HuH-7 (cell line): ENCODE measurements around the gene PTPRM.

Experiments used
- DNase-seq: peaks from one replicate; pipeline ENCODE4 v3.0.0; 2011; ENCODE audit warnings: low spot score

Gene PTPRM

DNA sequence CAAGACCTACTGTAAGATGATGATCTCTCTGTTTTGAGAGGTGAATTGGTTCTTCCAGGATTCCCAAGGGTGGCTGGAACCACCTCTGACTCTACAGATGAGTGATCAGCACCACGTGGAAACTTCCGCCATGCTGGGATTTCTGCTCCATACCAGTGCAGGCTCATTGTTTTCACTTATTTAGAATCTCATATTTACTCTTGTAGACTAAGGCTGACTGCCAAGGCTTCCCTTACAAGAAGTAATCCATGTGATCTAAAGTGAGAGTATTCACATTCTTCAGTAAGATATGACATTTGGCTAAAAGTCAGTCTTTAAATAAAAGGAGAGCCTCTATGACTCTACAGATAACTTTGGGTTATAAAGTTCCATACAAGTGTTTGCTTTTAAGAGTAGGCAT lies 719.2 kb downstream of the PTPRM start:
- DNase-seq, result no peak

DNA sequence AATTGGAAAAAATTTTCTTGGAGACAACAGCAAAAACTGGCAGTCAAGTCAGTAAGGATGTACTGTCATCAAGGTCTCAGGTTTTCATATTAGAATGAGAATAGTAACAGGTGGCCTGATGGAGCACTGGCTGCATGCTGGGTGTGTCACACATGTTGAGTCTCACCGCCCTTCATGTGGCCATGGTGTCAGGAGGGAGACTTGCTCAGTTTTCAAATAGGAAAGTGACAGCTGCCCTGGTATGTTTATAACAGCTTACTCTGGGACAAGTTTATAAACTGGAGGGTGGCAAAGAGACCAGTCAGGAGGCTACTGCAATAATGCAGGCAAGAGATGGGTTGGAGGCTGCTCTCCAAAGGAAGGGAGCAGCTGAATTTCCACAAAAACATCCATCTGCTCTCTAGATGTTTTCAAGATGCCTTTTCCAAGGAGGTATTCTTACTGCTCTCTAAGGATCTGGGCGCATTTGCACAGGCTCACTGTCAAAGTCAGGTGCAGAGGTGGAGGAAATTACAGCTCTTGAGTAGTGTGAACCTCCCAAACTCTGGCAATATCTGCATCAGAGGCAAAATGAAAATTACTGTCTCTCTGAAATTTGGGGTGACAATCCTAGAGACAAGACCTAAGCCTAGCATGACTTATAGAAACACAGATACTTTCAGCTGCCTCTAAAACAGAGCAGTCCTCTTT lies 720.2 kb downstream of the PTPRM start:
- no peak for DNase-seq

DNA sequence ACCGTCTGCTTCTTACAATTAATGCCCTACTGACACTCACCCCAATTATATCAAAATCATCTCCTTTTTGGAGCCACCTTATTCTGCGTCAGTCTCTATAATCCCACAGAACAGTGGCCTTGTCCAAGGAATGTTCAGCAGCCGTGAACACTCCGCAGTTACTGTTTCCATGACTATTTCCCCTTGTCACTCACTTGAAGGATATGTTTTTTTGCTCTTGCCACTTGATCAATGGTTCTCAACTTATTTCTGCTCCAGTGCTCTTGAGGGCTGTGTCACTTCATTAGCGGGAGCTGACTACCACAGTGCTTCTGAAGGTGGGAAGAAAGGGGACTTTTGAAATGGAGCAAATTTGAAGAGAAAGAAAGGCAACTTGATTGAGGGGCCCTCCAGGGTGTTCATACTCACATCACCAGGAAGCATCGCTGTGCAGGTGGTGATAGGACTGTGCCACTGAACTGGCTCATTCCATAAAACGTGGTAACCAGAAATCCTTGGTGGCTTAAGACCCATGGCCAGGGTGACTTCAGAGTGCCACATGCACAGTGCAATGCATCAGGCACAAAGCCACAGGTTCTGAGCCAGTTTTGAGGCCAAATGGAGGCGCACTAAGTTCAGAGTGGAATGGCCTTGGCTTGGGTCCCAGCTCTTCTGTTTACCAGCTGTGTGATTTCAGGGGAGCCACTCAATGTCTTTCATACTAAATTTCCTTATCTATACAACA lies 721.5 kb downstream of the PTPRM start:
- no peak for DNase-seq

DNA sequence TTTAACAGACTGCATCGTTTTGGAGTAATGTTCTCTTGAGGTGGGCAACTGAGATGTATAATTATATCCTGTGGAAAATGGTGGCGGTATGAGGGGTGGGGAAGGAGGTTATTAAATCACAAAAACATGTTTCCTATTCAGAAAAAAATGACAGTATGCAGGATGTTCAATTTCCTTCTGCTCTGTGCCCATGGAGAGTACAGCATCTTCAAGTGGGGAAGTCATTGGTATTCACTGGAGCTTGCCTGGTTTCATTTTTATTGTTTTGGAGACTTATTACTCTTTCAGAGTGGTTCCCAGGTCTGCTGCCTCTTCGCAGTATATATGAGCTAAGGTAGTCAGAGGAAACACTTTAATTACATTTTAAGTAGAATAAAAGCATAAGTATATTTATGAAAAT lies 723.3 kb downstream of the PTPRM start:
- DNase-seq, result no peak

DNA sequence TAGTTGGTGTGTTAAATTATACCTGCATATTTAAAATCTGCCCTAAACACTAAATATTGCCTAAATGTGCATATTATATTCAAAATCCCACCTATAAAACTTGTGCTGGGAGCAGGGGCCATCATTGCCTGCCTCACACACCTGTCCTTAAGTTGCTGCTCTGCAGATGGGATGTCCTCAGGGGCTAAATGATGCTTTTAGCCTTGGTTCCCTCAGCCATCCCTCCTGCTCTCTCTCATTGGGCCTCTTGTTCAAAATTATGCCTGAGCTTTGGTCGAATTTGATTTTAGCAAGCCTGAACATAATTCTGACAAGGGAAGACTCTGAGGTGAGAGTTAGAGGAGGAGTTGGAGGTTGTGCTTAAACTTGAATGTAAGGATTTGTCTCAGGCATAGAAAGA lies 723.8 kb downstream of the PTPRM start:
- DNase-seq, result no peak

DNA sequence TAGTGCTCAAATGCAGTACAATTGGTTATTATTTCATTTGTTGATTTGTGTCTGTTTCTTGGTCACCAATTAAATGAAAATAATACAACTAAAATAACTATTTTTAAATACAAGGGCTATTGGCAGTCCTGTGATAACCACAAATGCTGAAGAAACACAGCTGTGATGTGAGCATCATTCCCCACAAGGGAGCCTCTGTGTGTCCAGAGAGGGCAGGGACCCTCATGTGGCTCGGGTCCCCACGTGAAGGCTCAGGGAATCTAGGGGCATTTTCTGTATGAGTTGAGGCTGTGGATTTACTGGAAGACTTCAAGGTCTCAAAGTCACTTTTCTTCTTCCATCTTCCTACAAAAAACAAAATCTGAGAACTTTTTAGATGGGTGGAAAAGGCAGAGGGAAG lies 726.1 kb downstream of the PTPRM start:
- no peak for DNase-seq

DNA sequence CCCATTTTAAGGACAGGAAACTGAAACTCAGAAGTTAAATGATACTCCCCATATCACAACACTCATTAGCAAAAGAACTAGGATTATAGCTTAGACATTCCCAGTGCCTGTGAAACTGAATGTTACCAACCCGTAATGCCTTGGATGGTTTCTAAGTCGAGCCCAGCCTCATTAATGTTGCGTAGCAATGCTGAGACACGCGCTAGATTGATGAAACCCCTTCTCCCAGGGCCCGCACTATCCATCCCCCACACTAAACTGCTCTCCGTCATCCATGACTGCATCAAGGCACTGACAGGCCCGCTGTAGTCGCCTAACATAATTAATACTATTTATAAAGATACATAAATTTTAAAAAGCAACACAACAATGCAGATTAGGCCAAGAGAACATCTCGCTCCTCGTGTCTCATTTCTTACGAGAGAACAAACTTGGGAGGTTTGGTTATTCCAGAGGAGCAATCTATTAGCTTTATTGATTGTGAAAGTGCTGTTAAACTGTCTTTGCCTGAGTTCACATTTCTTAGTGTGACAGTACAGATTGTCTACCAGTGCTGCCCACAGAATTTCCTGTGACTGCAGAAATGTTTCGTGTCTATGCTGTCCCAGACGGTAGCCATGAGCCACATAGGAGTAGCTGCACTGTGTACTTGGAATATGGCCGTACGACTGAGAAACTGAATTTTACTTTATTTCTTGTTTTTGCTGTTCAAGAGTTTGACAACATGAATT lies 729.9 kb downstream of the PTPRM start:
- DNase-seq, result no peak

DNA sequence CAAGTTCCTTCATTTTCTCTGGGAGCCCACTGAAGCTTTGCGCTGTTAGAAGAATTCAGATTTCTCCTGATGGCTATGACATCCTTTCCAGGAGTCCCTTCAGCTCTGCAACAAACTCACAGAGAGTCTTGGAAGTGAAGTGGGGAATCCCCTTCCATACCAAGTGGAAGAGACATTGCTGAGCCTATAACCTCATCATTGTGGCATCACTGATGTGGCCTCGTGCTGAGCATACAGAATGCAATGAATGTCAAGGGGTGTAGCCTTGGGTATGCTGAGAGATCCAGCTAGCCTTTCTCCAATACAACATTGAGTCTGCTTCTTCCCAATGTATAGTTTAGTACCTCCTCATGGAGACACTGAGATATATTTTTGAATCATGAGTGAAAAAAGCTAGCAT lies 731.1 kb downstream of the PTPRM start:
- no peak for DNase-seq

DNA sequence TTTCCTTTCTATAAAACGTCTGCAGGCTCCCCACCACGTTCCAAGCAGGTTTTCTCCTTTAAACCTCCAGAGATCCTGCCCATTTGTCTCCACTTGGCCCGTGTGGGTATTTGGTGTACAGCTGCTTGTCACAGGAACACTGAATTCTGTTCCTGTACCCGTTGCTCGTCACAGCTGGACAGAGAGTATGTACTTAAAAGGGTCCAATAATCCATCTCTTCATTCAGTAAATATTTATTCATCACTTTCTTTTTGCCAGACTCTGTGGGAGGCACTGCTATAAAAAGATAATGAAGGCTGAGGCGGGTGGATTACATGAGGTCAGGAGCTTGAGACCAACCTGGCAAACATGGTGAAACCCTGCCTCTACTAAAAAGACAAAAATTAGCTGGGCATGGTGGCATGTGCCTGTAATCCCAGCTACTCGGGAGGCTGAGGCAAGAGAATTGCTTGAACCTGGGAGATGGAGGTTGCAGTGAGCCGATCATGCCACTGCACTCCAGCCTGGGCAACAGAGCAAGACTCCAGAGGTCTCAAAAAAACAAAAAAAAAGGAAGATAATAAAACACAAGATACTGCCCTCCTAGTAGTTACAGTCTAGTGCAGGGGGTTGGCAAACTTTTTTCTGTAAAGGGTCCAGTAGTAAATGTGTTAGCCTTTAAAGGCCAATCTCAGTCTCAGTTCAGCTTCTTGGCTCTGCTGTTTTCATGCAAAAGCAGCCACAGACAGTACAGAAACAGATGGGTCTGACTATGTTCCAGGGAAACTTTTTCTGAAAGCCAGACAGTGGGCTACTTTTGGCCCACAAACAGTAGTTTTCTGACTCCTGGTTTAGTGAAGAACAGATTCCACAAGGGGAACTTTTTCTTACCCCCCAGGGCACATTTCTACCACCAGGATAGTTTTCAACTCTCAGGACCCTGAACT lies 732.2 kb downstream of the PTPRM start:
- no peak for DNase-seq

DNA sequence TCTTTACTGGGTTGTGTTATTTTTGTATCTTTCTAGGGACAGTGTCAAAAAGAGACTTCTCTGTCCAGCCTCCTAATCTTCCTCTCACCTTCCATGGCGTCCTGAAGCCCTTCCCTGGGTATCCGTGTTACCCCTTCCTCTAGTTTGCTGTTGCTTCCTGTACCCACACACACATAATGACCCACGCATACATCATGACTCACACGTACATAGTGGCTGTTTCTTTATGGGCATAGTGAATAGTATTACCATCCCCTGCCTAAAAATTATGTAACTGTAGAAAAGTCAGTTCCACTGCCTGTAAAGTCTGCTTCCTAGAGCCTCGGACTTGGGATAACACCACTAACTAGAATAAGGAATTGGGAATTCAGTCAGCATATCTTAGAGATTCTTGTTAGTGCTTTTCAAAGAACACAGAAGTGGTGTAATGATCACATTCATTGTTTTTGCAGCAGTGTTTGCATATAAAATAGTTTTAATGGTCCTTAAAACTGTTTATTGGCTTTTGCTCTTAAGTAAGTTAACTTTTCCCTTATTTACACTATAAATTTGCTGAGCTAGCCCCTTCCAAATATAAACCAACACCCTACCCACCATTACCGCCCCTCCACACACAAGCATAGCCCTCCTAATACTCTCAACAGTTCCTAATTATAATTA lies 733.8 kb downstream of the PTPRM start:
- DNase-seq, result no peak

DNA sequence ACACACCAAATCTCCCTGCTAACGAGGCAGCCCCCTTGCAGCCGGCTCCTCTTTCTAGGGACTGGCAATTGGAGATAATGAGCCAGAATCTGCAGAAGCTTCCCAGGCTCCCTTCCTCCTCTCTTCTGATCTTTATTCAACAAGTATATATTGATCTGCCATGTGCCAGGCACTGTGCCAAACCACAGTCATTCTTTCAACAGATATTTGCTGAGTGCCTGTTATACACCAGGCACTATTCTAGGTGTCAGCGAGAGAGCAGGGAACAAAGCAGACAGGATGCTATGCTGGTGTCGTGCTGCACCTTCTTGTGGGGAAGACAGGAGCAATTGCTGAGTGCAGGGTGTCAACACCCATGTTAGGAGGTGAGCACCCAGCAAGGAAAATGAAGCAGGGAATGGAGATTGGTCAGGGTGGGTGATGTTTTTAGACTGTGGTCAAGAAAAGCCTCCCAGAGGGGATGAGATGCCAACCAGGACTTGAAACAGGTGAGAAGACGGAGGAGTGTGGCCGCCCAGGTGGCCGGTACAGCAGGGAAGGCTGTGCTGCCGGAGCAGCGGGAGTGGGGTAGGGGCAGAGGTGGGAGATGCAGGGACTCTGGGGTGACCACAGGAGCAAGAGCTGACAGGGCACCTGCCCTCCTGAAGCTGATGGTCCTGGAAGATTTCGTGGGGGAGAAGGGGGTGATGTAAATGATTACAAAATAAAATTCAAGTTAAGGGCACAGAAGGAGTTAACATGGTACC lies 734.5 kb downstream of the PTPRM start:
- no peak for DNase-seq

DNA sequence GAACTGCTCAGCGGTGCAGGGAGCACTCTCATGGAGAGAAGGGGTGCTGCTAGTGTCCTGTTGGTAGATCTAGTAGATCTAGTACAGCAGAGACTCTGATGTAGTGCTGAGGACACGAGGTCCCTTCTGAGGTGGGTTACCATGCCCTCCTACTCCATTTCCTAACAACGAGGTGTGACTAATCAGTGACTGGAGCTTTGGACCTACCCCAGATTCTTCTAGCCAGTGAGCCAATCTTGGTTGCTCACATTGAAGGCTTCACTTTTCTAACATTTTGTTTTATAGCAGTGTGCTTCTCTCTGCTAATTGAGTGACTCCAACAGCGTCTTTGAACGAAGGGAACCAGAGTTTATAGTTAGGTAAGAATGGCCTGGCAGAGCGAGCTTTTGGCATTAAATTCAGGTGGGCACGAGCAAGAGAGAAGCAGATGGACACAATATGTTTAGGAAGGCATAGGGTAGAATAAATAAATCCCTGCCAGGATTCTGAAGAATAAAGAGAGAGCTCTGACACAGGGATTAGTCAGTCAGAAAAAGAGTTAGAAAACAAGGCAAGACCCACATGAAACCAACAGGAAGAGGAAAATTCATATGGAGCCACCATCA lies 736.1 kb downstream of the PTPRM start:
- DNase-seq, result no peak

DNA sequence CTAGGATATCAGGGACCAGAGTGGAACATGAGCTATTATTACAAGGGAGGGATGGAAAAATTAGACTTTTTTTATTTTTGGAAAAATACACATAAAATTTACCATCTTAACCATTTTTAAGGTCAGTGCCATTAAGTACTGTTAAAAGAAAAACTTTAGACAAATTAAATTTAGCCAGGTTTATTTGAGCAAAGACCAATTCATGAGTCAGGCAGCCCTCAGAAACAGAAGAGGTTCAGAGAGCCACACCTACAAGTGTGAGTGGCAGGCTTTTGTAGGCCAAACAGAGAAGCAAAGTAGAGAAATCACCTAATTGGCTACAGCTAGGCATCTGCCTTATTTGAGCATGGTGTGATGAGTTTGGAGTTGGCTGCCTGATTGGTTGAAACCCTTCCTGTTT lies 740.8 kb downstream of the PTPRM start:
- no peak for DNase-seq

DNA sequence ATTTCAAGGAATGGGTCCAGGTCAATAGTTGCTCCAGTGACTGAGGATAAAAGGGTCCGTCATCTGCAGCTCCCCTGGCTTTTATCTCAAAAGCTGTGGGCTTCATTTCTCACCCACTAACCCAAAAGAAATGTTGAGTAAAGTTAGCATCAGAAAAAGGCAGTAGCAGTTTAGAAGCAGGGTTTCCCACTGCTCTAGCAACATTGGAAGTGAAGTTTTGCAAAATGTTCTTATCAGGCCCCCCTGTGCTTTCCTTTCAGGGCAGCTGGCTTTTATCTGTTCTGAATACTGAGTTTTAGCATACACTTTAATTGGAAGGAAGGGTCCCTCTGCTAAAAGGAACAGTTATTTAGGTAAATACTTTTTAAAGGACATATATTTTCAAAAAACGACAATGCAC lies 745.9 kb downstream of the PTPRM start:
- no peak for DNase-seq

DNA sequence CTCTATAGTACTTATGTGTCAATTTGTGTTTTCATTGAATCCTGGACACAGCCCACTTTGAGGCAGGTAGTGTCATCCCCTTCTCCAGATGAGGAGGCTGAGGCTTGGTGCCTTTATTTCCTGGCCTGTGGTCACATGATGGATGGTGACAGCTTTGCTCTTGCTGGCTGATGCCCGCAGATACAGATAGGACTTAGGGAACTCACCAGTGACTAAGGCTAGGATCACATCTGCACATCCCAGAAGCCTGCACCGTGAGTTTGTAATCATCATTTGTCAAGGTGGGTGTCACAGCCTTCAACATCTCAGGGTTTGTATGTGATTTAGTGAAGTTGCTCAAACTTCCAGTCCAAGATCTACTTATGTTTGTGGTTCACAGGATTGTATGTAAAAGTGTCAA lies 747.0 kb downstream of the PTPRM start:
- DNase-seq, result no peak

DNA sequence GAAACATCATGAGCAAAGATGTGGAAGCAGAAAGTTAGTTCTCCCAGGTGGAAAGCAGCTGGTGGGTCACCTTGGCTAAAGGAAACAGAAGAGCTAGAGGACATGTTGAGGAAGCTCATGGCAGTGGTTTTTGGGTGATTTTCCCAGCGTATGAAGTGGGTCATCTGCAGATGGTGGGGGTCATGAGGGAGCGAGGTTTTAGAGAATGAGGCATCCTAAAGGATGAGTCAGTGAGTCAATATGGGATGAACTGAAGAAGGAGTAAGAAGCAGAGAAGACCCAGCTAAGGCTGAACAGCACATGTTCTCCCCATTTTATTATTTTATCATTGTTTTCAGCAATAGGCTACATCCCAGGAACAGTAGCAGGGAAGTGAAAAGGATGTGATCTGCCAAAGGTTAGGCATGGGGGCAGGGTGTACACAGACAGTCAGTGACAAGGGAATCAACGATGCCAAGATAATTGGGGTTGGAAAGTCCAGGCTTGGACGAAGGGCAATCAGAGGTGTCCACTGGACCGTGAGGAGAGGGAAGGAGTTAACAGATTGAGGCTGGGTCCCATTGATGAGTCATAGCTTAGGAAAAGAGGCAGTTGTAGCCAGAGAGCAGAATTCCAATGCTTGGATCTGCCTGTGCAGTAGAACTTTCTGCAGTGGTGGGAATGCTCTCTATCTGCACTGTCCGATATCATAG lies 752.8 kb downstream of the PTPRM start:
- no peak for DNase-seq

DNA sequence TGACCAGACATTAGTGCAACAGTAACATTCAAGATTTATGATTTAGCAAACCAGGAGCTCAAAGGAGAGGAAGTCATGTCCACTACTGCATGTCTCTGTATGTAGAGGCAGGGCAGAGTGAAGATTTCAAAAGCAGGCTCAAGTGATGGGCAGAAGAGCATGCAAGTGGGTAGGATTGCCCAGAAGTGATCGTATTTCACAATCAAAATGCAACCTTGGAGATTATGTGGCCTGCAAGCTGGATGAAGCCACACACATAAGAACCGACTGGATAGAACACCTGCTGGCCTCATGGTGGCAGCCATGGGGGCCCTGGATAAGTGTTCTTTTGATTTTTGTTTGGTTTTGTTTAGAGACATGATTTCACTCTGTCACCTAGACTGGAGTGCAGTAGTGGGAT lies 755.4 kb downstream of the PTPRM start:
- DNase-seq, result no peak

DNA sequence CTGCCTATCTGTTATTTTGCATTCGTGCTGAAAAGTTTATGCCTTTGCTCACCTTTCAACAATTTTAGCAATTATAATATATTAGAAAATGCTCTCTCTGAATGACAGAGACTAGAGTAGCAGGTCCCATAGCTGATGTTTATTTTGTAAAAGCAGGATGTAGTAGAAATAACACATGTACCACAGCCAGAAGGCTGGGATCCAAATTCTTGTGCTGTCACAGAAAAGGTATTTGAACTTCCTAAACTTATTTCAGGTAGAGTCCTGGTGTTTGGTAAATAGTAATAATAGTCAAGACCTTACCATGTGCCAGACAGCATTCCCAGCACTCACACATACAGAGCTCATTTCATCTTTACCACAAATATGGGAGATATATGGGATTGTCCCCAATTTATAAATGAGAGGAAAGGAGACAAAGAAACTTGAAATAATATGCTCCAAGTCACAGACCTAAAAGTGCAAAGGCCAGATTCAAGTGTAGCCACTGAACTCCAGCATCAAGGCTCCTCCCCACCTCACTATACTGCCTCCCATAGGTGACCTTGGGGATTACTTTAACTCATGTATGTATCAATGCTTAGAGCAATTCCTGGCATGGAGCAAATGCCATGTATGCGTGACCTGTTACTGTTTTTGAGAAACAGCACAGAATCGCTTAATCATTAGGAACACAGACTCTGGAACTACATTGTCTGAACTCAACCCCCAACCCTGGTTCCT lies 757.4 kb downstream of the PTPRM start:
- DNase-seq, result no peak

DNA sequence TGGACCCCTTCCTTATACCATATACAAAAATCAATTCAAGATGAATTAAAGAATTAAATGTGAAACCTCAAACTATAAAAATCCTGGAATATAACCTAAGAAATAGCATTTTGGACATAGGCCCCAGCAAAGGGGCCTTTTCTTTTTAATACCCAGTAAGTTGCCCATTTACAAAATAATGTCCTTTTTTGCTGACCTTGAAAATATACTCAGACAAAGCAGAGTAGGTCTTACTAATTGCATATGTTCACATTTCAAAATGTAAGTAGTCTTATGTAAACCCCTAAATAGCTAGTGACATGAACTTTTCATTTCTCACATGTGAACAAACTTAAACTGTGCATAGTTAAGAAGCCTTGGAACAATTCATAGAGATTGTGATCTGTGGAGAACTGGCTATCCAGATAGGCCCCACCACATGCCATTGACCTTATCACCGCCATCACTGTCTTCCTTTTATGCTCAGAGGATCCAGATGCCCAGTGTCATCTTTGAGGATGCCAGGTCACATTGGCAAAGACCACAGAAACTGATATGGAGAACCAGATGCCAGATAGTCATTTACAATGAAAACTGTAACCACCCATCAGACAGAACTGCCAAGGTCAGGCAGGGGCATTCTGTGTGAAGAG lies 759.8 kb downstream of the PTPRM start:
- no peak for DNase-seq
